ENCODE results near the gene KDELR3.
"Not testable (repeated sequence)": the region's sequence is repeated elsewhere in the genome, so short reads cannot be mapped to it uniquely, and the experiment has no call there.

The KDELR3 gene

DNA sequence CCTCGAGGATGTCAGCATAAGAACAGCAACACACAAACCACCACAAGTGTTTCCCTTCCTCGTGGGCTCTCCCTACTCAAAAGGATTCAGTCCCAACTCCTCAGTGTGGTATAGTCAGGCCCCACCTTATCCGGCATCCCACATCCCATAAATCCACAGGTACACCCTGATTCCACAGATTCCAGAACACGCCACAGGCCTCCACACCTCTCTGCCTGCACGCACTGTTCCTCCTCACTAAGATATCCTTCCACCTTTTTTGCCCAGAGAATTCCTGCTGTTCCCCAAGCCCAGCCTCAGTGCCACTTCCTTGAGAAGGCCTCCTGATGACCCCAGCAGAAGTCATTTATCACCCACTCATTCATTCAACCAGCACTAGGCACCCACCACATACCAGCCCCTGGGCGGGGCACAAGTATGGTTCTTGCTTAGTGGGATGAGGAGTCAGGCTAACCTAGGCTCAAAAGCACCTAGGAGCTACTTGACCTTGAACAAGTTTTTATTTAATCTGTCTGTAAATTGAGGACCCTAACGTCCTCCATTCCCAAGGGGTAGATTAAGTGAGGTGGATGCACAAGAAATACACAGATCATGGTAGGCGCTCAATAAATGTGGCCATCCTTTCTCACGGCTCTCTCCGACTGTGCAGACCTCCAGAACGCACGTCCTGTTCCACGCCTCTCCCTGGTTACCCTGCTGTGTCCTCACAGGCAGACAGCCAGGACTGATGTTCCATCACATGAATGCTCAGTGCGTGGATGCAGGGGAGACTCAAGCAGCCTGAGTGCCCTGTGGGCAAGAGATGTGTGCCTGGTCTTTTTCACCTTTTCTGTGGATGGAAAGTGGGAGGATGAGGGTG lies 10.8 kb upstream of the KDELR3 start:
- DNase-seq = no peak

DNA sequence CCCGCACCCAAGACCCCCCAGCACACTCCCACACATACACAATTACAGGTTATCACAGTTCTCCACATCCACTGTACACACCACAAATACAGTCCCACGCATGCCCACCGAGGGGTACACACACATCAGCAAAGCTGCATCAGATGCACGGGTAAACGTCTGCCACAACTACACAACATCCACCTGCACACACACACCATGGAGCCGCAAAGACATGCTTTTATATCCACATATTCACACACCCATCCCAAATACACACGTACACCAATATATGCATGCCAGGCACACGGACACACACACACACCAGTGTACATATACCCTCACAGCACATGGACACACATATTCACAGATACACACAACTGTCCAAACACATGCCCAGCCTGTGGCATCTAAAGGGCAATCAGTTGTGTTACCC lies 7.5 kb upstream of the KDELR3 start:
- no peak for DNase-seq

DNA sequence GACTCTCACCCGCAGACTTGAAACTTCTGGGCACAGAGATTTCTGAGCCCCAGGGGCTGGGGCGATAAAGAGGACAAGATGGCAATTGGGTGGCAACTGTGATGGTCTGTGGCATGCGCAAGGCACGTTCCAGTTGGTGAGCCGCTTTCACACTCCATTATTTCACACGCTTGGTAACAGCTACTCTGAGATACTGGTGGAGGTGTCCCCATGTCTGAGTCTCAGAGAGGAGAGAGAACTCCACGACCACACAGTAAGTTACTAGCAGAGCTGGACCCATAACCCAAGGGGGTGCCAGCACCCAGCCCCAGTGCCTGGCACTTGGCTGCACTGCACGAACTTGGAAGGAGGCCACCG lies 6.9 kb upstream of the KDELR3 start:
- no peak for DNase-seq

DNA sequence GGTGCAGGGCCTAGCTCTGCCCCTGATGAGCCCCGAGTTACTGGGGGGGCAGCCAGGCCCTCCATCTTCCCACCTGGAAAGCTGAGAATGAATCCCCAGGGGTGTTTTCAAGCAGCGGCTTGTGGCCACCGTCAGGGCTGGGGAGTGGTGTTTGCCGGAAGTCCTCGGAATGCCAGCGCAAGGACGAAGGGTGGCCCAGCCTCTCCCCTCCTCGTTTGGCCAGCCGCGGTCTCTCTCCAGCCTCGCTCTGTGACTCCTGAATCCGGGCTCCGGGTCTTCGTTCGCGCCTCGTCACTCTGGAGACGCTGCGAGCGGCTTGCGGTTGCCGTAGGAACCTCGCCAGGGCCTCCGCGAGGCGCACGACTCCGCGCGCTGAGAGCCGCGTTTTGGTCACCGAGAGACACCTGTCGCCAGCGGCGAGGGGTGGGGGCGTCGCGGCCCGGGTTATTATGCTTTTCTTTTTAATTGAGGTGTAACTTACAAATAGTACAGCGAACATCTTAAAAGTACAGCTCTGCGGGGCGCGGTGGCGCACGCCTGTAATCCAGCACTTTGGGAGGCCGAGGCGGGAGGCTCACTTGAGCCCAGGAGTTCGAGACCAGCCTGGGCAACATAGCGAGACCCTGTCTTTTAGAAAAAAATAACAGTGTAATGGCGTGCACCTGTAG lies 6.3 kb upstream of the KDELR3 start:
- peak; percentile 67 for DNase-seq

DNA sequence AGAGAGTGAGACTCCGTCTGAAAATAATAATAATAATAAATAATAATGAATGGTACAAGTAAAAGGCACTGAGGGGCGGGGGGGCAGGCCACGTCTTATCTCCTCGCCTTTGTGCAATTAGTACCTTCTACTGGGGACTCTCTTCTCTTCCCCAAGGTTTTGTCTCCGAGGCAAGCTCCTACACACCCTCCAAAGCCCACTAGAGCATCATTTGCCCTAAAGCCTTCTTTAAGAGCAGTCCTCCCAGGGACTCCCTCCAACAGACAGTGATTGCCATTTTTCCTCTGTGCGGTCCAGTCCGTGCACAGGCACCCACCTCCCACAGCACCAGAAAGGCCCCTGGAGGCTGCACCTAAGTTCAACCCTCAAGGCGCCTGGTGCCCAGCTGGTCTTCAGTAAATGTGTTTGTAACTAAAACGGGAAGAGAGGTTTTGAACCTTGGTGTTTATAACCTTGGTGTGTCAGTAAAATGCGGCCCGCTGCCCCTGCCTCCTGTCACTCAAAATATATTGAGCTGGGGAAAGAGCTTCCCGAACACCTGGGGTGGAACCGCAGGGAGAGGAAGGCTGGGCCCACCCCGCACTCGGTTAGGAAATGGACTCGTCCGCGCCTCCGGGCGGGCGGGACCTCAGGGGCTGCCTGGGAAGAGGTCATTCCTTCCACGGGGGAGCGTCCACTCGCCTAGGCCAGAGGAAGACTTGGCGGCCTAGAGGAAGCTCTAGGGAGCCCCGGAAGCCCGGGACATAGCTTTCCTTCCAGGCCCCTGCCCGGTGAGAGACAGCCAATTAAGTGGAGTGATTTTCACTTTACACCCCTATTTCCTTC lies 4.7 kb upstream of the KDELR3 start:
- no peak for DNase-seq

DNA sequence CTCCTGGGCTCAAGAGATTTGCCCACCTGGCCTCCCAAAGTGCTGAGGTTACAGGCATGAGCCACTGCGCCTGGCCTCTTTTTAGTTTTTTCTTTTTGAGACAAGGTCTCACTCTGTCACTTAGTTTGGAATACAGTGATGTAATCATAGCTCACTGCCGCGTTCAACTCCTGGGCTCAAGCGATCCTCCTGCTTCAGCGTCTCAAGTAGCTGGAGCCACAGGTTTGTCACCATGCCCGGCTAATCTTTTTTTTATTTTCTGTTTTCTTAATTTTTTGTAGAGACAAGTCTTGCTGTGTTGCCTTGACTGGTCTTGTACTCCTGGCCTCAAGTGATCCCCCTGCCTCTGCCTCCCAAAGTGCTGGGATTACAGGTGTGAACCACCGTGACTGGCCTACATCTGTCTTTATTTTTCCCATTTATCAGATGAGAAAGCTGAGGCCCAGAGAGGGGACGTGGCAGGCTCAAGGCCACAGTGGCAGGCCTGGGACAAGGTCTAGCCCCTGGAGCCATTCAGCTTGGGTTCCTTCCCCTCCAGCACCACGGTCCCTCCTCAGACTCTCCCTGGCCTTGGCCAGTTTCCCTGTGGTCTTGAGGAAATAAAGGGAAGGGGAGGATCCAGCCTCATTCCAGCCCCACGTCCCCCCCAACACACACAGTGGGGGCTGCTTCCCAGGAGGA lies 2.8 kb upstream of the KDELR3 start:
- DNase-seq = no peak

DNA sequence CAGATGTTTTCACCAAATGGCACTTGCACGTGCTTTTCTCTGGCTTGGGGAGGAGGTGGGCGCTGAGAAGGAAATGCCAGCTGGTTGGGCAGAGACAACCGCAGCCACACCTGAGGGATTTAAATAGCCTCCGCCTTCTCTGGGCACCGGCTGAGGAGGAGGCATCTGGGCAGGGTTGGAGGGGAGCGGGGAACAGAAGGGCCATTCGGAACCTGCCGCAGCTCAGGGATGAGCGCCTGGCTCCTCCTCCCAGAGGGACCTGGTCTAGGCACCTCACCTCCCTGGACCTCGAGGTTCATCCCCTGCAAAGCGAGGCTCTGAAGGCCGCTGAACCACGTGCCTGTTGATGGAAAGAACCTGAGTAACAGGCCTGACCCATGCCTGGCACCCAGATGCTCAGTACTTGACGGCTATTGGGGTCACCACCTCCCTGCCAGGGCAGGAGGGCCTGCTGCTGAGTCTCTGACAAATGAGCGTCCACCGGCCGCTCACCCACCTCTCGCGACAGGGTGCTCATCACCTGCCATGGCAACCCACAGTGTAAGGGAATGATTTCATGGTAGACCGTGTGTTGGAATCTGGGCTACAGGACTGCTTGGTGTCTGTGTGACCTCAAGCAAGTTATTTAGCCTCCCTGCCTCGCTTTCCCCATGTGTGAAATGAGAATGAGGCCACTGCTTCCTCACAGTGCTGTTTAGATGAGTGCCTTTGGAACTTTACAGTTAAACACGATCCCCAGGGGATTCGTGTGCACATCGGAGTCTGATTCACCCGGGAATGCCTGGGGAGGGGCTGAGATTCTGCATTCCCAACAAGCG lies 2.0 kb upstream of the KDELR3 start:
- no peak for DNase-seq

DNA sequence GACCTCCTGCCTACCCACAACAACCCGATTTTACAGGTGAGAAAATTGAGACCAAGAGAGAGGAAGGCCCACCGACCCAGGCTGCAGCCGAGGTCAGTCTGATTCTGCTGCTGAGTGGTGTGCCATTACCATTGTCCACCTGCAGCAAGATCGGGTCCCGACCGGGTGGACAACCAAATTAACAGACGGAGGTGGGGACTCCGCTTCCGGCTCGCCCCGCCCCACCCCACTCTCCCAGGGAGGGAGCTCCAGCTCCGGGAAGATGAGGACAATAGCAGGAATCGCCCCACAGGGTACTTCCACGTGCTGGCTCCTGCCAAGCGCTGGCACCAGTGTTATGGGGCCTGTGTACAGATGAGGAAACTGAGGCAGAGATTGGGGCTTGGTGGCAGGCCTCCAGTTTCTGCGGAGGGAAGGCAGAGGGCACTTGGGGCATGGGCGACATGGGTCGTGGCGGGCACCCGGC lies 425 bp upstream of the KDELR3 start:
- DNase-seq = no peak

DNA sequence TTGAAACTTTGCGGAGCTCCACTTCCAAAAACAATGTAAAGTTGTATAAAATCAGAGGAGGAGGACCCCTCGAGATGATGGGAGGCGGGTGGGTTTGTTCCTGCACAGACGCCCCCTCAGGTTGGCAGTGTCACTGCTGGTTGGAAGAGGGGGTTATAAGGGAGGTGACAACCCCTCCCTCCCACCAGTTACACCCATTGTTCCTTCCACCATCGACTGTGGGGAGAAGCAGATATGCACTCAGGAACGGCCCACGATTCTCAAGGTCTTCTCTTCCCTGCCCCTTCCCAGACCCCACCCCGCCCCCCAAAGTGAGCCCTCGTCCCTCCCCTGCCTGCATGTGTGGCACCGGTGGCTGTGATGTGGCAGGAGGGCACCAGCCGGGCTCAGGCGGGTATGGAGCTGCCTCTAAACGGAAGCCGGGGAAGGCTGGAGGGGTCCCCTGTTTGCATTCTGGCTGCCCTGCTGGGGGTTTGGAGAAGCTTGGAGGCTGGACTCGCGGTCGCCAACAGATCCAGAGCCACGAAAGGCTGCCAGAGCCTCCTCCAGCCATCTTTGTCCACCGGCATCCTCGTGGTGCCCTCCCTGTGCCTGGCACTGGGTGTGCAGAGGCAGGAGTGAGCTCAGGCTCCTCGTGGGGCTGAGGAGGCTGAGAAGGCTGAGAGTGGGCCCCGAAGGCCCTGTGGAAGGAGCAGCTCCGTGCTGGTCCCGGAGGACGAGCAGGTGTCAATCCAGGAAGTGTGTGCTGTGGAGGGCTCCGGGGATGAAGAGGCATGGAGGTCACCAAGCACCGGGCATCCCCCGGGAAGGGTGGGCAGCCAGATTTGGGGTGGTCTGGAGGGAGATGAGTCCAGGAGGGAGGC lies 778 bp downstream of the KDELR3 start:
- DNase-seq = no peak

DNA sequence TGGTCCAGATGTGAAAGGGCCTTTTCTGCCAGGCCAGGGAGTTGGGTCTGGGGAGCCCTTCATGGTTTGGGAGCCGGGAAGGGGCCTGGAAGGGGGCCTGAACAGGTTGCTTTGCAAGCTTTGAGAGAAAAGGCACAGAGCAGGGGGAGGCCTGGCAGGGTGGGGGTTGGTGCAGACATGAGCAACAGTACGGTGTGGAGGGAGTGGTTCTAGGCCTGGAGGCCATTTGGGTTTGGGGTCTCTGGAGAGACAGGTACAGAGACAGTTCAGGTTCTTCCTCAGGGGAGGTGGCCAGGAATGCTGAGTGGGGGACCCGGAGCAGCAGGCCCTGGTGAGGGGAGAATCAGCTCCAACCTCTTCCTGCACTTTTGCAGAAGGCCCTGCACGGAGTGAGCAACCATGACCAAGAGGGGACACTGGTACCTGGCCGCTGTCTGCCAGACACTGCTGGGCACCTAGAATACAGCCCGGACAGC lies 1.4 kb downstream of the KDELR3 start:
- no peak for DNase-seq

DNA sequence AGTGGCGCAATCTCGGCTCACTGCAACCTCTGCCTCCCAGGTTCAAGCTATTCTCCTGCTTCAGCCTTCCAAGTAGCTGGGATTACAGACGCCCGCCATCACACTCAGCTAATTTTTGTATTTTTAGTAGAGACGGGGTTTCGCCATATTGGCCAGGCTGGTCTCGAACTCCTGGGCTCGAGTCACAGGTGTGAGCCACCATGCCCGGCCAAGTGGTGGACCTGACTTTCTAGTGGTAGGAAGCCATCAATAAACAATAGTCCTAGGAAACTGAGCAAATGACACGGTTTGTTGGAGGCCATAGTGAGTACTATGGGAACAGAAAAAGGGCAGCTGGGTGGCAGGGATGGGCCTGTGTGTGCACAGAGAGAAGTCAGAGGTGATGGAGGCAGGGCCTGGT lies 2.3 kb downstream of the KDELR3 start:
- DNase-seq = not testable (repeated sequence)

DNA sequence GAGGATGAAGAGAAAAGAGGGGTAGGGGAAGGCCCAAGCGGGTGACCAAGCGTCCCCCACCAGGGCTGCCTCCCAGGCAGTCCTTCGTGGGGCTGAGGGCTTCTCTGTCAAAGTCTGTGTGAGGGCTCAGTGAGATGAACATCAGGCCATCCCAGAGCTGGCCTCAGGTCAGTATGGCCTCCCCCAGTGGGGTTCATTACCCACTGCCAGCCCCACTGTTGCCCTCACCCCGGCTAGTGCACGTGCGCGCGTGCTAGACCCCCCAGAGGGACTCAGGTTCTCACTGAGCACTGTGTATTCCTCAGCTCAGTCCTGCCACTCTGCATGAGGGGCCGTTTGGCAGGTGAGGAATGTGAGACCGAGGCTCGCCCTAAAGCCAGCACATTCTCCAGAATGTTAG lies 3.3 kb downstream of the KDELR3 start:
- no peak for DNase-seq

DNA sequence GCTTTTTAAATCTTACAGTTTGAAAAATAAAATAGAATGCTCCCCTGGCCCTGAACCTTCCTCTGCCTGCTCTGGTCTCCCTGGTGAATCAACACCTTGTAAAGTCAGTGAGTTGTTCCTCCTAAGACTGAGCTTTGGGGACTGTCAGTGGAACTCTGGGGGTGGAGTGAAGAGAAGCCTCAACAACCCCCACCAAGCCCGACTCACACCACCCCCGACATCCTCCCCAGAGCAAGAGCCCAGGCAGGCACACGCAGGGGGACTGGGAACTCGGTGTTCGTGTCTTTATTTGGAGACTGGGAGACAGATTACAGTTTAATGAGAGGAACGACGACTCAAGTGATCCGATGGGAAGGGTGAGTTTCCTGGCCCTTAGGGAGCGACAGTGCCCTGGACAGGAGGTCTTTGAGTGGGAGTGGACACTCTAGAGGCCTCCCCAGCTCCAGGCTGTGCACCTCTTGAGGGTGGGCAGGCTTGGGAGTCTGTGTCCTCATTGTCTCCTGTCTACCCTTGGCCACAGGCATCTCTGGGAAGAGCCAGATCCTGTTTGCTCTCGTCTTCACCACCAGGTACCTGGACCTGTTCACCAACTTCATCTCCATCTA lies 6.2 kb downstream of the KDELR3 start:
- no peak for DNase-seq

DNA sequence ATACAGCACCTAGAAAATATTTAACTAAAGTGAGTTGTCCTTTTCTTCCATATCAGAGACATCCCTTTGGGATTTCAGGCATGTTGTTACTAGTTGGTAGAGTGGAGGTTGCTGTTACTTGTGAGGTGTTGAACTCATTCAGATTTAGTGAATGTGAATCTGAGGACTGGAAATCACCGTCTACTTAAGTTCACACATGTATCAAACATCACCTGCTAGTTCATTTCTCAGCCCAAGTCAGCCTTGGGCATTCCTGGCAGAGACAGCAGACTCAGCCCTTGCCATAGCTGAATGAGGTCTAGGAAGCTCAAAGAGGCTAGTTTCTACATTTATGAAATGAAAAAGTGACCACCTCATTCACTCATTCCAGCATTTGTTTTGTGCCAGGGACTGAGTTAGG lies 9.7 kb downstream of the KDELR3 start:
- DNase-seq = no peak

DNA sequence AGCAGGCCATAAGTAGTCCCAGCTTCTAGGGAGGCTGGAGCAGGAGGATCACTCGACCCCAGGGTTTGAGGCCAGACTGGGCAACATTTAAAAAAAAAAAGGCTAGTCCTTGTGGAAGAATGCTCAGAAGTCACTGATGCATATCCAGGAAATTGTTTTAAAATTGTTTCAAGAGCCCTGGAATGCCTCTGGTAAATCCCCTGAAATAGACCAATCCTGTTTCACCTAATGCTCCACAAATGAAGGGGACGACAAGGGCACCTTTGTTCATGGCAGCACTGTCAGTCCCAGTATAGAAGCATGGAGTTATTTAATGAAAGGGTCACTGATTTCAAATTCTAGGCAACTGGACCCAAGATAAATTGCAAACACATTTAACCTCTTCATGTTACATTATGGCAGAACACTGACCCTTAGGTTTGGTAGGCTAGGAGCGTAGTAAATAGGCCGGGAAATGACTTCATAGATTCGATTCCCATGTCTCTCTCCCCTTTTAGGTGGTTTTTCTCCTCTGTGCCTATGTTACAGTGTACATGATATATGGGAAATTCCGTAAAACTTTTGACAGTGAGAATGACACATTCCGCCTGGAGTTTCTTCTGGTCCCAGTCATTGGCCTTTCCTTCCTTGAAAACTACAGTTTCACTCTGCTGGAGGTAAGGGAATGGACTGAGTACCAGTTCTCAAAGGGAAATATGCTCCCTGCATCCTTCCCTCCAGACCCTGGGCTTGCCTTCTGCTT lies 11.4 kb downstream of the KDELR3 start:
- DNase-seq = no peak

DNA sequence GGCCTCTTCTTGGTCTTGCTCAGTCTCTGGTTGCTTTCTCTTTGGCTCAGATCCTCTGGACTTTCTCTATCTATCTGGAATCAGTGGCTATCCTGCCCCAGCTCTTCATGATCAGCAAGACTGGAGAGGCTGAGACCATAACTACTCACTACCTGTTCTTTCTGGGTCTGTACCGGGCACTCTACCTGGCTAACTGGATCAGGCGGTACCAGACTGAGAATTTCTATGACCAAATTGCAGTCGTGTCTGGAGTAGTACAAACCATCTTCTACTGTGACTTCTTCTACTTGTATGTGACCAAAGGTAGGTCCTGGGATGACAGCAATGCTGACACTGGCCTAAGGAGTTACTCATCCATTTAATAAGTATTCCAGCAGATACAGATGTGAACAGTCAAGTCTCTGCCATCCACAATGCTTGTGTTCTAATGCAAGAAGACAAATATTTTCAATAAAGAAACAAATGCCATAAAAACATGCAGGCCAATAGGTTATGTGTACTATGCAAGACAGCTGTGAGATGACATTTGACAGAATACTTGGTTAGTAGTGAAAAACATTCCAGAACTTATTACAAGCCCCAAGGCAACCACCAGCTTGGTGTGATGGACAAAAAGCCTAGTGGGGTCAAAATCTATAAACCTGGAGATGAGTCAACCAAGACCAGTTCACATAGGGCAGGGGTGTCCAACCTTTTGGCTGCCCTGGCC lies 13.4 kb downstream of the KDELR3 start:
- no peak for DNase-seq

DNA sequence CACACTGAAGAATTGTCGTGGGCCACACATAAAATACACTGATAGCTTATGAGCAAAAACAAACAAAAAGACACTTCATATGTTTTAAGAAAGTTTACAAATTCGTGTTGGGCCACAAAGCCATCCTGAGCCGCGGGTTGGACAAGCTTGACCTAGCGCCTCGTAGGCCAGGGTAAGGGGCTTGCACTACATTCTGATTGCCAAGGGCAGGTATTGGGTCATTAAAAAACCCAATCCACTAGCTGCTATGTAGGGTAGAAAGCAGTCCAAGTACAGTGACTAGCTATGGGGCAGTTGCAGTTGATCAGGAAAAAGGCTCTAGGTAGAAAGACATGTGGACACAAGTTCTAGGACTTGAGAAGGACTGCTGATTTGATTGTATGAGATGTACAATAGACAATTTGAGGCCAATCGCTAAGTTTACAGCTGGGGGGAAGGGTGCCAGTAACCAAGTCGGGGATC lies 14.0 kb downstream of the KDELR3 start:
- DNase-seq = no peak

DNA sequence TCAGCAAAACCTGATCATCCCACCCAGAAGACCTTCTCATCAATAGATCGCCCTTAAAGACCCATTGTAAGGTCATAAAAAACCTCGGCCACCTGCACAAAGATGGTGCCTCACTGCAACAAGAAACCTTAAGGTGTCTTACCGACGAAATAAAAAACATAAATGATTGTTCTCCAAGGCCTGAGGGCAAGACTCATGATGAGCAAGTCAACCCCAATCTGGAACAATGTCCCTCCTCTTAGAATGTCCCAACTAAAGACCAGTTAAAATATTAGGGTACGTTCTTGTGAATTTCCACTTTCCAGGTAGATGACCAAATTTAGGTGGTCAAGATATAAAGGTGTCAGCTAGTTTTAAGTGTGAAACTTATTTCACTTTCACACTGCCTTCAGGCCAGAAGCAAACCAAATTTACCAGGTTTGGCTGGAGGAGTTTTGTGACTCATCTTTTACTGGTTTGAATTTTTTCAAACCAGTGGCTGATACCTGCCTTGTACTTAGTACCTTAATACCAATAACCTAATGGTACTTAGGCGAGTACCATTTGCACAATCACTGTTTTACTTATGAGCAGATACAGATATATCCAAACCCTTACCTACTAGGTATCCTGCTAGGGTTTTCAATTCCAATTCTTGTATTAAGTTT lies 14.9 kb downstream of the KDELR3 start:
- no peak for DNase-seq

All from NCI-H510A treated with DMSO at 0.1 percent for 48 hours (cell line).